ENCODE results near the gene MUC16.

The MUC16 gene

DNA sequence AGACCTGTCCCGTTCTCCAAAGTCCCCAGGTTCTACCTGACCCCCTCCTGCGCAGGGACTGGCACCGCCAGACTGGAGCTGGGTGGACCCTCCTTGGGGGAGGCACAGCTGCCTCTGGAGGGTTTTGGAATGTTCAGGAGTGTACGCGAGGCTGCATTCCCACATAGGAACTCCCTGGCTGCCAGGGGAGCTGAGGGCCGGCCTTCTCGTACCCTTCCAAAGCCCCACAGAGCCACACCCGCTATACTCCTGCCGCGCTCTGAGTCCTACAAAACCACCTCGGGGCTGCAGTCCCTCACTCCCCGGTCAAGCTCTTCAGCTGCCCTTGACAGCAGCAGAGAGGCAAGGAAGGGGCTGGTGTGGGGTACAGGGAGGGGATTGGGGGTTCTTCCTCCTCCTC, 484 bp upstream of the MUC16 start:
- no peaks in the 10 kb centered on the region for H3K9me3 ChIP-seq (ENCODE audit: control insufficient read depth, insufficient read depth, low read length)
- H3K36me3 ChIP-seq (ENCODE audit: control insufficient read depth, insufficient read depth, low read length): no peaks in the 10 kb centered on the region
- H3K27ac ChIP-seq (ENCODE audit: low read length): no peak overlapping the region
- DNase-seq (ENCODE audit: low read depth, low spot score): no peak
- WGBS (ENCODE audit: insufficient coverage, insufficient read length): no CpG with 5 or more reads among the region's 12 CpGs
- peaks cover 2% of the 10 kb centered on the region; the same call in 1 of the 2 replicates for H3K27me3 ChIP-seq (ENCODE audit: control insufficient read depth, insufficient read depth, low read length)
- 0 out of 2 replicates have a peak, but pooled peaks cover 1% of the 10 kb centered on the region for H3K4me1 ChIP-seq (ENCODE audit: control insufficient read depth, insufficient read depth, low read length)
- H3K4me3 ChIP-seq (ENCODE audit: low read length): no peak overlapping the region

DNA sequence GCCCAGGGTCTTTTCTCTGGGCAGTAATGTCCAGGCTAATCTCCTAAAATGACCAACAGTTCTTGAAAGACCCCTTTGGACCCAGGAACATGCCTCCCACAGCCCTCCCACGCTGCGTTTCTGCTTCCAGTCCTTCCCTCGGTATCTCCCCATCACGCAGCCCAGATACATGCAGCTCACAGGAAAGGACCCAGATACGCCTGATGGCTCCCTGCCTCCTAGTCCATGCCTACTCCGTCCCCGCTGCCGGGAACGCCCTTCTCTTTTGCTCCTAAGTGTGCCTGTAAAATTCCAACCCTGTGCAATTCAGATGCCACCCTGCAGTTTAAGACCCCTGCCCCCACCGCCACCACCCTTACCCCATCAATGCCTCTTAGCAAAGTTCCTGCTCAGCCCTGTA, 778 bp downstream of the MUC16 start:
- no peak for DNase-seq (ENCODE audit: low read depth, low spot score)
- H3K36me3 ChIP-seq (ENCODE audit: control insufficient read depth, insufficient read depth, low read length): no peaks in the 10 kb centered on the region
- no peak overlapping the region for H3K4me3 ChIP-seq (ENCODE audit: low read length)
- WGBS (ENCODE audit: insufficient coverage, insufficient read length): no CpG with 5 or more reads among the region's 10 CpGs
- H3K27ac ChIP-seq (ENCODE audit: low read length): no peak overlapping the region
- H3K9me3 ChIP-seq (ENCODE audit: control insufficient read depth, insufficient read depth, low read length): no peaks in the 10 kb centered on the region
- H3K27me3 ChIP-seq (ENCODE audit: control insufficient read depth, insufficient read depth, low read length): peaks cover 2% of the 10 kb centered on the region; the same call in 1 of the 2 replicates
- H3K4me1 ChIP-seq (ENCODE audit: control insufficient read depth, insufficient read depth, low read length): 0 out of 2 replicates have a peak, but pooled peaks cover 1% of the 10 kb centered on the region

DNA sequence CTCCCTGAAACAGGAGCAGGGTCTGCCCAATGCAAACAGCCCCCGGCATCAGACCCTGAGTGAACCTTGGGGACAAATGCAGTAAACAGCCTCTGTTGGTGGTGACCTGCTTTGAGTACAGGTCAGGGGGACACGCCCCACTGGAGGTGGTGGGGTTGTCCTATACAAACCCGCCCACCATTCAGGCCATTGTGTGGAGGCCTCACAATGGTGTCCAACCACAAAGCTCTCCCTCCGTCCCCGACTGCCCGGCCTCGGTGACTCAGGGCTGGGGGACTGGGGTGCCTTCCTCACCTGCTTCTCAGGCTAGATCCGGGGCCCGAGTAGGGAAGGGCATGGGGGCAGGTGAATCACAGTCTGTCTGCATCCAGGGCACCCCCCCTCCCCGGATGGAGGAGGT, 1.5 kb downstream of the MUC16 start:
- Histone ChIP-seq H3K4me1 (ENCODE audit: control insufficient read depth, insufficient read depth, low read length) (0 out of 2 replicates have a peak, but pooled peaks cover 1% of the 10 kb centered on the region), H3K27me3 (ENCODE audit: control insufficient read depth, insufficient read depth, low read length) (peaks cover 2% of the 10 kb centered on the region; the same call in 1 of the 2 replicates), H3K27ac (ENCODE audit: low read length) (no peak overlapping the region), H3K4me3 (ENCODE audit: low read length) (no peak overlapping the region), H3K36me3 (ENCODE audit: control insufficient read depth, insufficient read depth, low read length) (no peaks in the 10 kb centered on the region), H3K9me3 (ENCODE audit: control insufficient read depth, insufficient read depth, low read length) (no peaks in the 10 kb centered on the region)
- no peak for DNase-seq (ENCODE audit: low read depth, low spot score)
- no CpG with 5 or more reads among the region's 10 CpGs for WGBS (ENCODE audit: insufficient coverage, insufficient read length)

DNA sequence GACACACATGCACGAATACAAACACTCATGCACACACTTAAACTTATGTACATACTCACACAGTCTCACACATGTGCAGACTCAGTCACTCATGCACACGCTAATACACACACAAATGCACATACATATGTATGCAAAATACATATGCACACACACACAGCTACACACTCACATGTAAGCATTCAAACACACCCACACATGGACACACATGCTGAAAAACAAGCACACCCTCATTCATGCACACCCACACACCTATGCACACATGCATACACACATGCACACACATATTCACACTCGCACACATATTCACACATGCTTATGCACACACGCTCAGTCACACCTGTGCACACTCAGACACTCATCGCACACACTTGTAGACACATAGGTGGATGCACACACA, 9.3 kb downstream of the MUC16 start:
- no CpG with 5 or more reads among the region's 5 CpGs for WGBS (ENCODE audit: insufficient coverage, insufficient read length)
- no peaks in the 10 kb centered on the region for H3K4me1 ChIP-seq (ENCODE audit: control insufficient read depth, insufficient read depth, low read length)

DNA sequence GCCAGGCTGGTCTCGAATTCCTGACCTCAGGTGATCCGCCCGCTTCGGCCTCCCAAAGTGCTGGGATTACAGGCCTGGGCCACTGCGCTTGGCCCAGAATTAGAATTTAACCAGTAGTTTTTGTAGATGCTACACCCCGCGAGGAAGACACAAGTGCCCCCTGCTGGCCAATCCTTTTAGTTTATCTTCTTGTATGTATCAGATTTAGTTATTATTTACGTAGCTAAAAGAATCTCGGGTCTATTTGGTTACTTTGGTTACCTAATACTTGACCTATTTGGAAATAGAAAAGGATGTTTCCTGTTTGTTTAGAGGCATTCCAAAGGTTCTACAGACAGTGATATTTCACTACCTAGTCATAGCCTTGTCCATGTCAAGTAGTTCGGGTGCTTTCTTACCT, 22.0 kb downstream of the MUC16 start:
- no peak overlapping the region for H3K27ac ChIP-seq (ENCODE audit: low read length)
- peak; percentile 20 for DNase-seq (ENCODE audit: low read depth, low spot score)
- H3K4me3 ChIP-seq (ENCODE audit: low read length): no peak overlapping the region
- H3K4me1 ChIP-seq (ENCODE audit: control insufficient read depth, insufficient read depth, low read length): no peaks in the 10 kb centered on the region
- H3K27me3 ChIP-seq (ENCODE audit: control insufficient read depth, insufficient read depth, low read length): no peaks in the 10 kb centered on the region
- no peaks in the 10 kb centered on the region for H3K36me3 ChIP-seq (ENCODE audit: control insufficient read depth, insufficient read depth, low read length)
- no peaks in the 10 kb centered on the region for H3K9me3 ChIP-seq (ENCODE audit: control insufficient read depth, insufficient read depth, low read length)
- no CpG with 5 or more reads among the region's 10 CpGs for WGBS (ENCODE audit: insufficient coverage, insufficient read length)

More for the DNA sequence above, 9.3 kb downstream of the MUC16 start:
- Histone ChIP-seq H3K27ac (ENCODE audit: low read length) (no peak overlapping the region), H3K9me3 (ENCODE audit: control insufficient read depth, insufficient read depth, low read length) (no peaks in the 10 kb centered on the region), H3K4me3 (ENCODE audit: low read length) (no peak overlapping the region), H3K27me3 (ENCODE audit: control insufficient read depth, insufficient read depth, low read length) (no peaks in the 10 kb centered on the region), H3K36me3 (ENCODE audit: control insufficient read depth, insufficient read depth, low read length) (no peaks in the 10 kb centered on the region)
- no peak for DNase-seq (ENCODE audit: low read depth, low spot score)

GRCh38 chr19:8986296-8986695, 23.9 kb downstream of the MUC16 start:
- Histone ChIP-seq H3K4me1 (ENCODE audit: control insufficient read depth, insufficient read depth, low read length) (no peaks in the 10 kb centered on the region), H3K27ac (ENCODE audit: low read length) (no peak overlapping the region), H3K36me3 (ENCODE audit: control insufficient read depth, insufficient read depth, low read length) (no peaks in the 10 kb centered on the region), H3K9me3 (ENCODE audit: control insufficient read depth, insufficient read depth, low read length) (no peaks in the 10 kb centered on the region), H3K27me3 (ENCODE audit: control insufficient read depth, insufficient read depth, low read length) (no peaks in the 10 kb centered on the region), H3K4me3 (ENCODE audit: low read length) (no peak overlapping the region)
- DNase-seq (ENCODE audit: low read depth, low spot score): no peak
- WGBS (ENCODE audit: insufficient coverage, insufficient read length): no CpG with 5 or more reads among the region's 3 CpGs

GRCh38 chr19:8973501-8974091, 36.6 kb downstream of the MUC16 start:
- no peaks in the 10 kb centered on the region for H3K27me3 ChIP-seq (ENCODE audit: control insufficient read depth, insufficient read depth, low read length)
- no peaks in the 10 kb centered on the region for H3K36me3 ChIP-seq (ENCODE audit: control insufficient read depth, insufficient read depth, low read length)
- H3K4me1 ChIP-seq (ENCODE audit: control insufficient read depth, insufficient read depth, low read length): no peaks in the 10 kb centered on the region
- H3K9me3 ChIP-seq (ENCODE audit: control insufficient read depth, insufficient read depth, low read length): peaks cover 14% of the 10 kb centered on the region
- no peak overlapping the region for H3K4me3 ChIP-seq (ENCODE audit: low read length)
- no peak overlapping the region for H3K27ac ChIP-seq (ENCODE audit: low read length)
- no CpG with 5 or more reads among the region's 5 CpGs for WGBS (ENCODE audit: insufficient coverage, insufficient read length)
- DNase-seq (ENCODE audit: low read depth, low spot score): no peak

DNA sequence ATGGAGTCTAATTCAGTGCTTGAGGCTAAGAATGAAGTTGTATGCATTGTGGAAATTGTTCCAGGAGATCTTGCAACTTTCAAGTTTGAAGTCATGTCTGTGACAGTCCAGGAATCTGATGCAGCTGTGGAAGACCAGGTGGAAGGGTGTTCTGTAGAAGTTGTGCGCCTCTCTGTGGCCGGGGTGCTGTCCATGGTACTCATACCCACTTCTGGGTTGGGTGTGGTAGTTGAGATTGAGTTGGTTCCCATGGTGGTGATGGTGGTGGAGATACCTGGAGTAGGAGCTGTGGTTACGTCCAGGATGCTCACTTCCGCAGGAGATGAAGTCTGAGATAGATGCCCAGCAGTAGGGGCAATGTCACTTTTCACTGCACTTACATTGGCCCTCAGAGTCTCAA, 44.3 kb downstream of the MUC16 start:
- no peaks in the 10 kb centered on the region for H3K4me1 ChIP-seq (ENCODE audit: control insufficient read depth, insufficient read depth, low read length)
- WGBS (ENCODE audit: insufficient coverage, insufficient read length): no CpG with 5 or more reads among the region's 4 CpGs
- no peak overlapping the region for H3K27ac ChIP-seq (ENCODE audit: low read length)
- H3K9me3 ChIP-seq (ENCODE audit: control insufficient read depth, insufficient read depth, low read length): peaks cover 21% of the 10 kb centered on the region
- H3K4me3 ChIP-seq (ENCODE audit: low read length): no peak overlapping the region
- DNase-seq (ENCODE audit: low read depth, low spot score): no peak
- H3K27me3 ChIP-seq (ENCODE audit: control insufficient read depth, insufficient read depth, low read length): no peaks in the 10 kb centered on the region
- H3K36me3 ChIP-seq (ENCODE audit: control insufficient read depth, insufficient read depth, low read length): no peaks in the 10 kb centered on the region
